Stimulated activated CD8-positive, alpha-beta memory T cell treated with anti-CD3 and anti-CD28 coated beads, Interleukin-12 subunit alpha, Interleukin-12 subunit beta, amount 100 ng/mL, for 4 hours (primary cell): Measurements from ENCODE around the gene TMEM88.
"Not testable (repeated sequence)": the region's sequence is repeated elsewhere in the genome, so short reads cannot be mapped to it uniquely, and the experiment has no call there.

ENCODE experiments used
- DNase-seq: peaks from one replicate; pipeline ENCODE4 v3.0.0-alpha.2; 2020; ENCODE audit warnings: low read depth

The TMEM88 gene

DNA sequence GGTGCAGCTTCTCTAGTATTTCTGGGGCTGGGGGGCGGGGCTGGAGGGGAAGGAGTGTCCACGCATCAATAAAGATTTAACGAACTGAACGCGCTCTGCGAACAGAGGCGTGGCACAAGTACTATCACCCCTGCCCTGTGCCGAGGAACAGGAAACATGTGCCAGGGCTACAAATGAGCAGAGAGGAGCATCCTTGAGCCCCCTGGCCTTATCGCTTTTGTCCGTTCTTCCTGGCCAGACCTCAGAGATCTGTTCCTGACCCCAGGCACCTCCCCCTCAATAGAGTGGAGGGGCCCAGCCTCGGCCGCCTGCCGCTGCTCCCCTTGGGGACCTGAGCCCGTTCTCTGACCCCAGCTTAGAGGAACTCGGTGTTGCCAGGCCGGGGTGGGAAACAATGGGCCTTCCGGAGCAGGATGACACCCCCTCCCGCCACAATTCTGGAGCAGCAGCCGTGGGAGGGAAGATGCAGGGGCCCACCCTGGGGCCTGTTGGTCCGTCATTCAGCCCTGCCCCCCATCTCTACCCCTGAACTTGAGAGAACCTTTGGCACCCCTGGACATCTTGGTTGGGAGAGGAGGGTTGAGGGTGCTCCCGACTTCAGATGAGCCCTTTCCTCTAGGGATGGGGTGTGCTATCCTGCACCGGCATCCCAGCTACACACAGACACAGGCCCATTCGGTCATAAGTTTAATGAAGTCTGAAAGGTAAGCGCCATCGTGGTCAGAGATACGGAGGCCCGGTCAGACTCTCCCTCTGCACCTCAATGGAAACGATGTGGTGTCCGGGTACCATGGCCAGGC lies 1.3 kb downstream of the TMEM88 start:
- peak; percentile 27 for DNase-seq

DNA sequence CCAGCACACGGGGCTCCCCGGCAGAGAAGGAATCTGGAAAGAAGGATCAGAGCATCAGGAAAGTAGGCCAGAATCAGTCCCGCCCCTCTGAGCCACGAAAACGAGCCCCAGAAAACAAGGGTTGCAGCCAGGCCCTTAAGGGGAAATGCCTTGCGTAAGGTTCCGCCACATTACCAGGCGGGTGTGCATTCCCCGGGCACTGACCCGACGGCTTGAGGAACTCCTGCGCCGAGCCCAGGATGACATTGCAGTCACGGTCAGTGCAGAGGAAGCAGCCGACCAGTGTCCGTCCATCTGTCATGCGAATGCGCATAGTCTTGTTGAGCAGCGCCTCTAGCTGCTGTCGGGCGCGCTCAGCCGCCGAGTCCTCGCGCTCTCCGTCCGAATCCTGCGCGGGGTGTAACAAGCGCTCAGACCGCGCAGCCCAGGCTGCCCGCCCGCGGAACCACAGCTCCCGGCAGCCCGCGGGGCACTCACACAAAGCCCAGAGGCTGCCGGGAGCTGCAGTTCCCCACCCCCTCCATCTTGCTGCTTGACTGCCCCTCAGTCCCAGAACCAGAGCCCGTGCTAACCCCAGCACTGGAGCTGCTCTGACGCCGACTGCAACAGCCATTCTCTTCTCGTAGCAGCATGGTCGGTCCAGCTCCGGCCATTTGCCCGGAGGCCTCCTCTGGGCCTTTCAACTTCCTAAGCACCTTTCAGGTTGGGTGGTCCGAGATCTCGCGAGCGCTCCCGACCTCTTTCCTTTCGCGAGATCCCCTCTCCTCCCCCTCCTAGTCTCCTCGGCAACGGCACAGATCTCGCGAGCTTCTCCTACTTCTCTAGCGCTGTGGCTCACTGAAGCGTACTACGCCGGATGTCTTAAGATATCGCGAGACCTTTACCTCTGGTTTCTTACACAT lies 2.2 kb downstream of the TMEM88 start, which contains the start of gene NAA38:
TSS of gene NAA38 (minus strand) at position 749 of the 902 bp plus-strand sequence. CDS start at position 653, 96 bp downstream.
- DNase-seq = peak; percentile 86

DNA sequence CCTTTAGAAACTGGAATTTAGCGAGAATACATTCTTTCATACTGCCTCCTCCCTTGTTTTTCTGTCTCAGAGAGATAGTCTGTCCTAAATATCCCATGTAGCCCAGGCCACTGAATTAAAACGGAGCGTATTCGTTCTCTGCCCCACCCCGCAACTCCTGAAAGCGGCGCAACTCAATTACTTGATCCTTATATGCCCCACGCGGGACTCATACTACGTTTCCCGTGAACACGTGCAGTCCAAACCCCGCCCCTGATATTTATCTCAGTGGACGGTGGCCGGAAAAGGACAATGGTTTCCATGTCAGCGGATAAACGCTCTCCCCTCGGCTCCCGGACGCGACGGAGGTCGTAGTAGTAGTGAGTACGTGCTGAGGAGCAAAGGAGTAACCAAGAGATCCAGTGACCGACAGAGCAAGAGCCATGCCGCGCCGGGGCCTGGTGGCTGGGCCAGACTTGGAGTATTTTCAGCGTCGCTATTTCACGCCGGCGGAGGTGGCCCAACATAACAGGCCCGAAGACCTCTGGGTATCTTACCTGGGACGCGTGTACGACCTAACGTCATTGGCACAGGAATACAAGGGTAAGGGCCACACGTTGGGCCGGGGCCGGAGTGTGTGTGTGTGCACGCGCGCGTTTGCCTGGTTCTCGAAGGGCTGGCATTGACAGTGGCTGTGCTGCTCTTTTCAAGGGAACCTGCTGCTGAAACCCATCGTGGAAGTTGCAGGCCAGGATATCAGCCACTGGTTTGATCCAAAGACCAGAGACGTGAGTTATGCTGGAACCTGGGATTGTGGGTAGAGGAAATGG lies 3.1 kb downstream of the TMEM88 start, which contains the start of gene CYB5D1:
TSS of gene CYB5D1 (plus strand) at position 291 of the 809 bp plus-strand sequence. CDS start at position 423, 132 bp downstream.
- DNase-seq = peak; percentile 79

DNA sequence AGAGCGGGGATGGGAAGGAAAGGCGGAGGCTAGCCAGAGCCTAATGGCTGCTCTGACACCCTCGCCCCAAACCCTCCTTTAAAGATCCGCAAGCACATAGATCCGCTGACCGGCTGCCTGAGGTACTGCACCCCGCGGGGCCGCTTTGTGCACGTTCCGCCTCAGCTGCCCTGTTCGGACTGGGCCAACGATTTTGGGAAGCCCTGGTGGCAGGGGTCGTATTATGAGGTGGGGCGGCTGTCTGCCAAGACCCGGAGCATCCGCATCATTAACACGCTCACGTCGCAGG lies 3.6 kb downstream of the TMEM88 start:
- DNase-seq = peak; percentile 17

DNA sequence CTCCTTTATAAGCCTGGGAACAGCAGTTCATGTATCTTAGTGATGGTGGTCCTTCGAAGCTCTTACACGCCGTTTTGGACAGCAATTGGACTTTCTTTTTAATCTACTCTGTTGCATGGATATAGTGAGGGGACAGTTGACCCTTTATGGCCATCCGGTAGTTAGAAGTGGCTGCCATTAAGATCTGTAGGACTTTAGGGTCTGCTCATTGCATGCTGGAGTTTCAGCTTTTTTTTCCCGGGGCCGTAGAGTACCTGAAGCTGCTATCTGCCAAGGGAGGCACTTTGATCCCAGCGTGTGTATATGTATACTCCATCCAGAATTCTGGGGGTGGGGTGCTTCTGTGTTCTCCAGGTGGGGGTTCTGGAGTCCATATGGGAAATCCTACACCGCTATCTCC lies 4.2 kb downstream of the TMEM88 start:
- DNase-seq = no peak

DNA sequence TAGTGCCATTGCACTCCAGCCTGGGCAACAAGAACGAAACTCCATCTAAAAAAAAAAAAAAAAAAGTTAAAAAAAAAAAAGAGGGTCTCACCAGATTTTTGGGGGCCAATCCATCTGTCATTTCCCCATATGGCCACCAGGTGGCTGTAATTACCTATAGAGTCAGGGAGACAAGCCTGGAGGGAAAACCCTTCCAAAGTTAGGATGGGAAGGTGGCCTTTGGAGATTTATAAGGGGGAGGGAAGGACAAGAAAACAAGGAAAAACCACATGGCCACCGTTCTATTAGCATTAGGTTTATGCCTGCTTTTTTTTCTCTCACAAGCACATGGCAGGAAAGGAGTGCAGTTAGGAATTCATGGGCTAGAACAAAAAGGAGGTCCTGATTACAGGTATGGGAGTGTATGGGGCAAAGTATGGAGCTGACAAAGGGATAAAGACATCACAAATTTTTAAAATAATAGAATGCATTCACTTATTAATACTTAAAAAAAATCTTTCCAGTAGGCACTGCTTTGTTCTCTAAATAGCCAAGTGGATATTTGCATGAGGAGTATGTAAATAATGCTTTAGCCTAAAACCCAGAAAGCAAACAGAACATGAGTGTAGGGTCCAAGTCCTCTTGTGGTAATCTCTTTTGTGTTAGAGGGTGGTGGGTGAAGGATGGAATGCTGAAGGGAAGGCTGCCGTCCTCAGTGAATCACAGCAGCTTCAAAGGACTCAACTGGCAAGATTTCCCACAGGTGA lies 8.0 kb downstream of the TMEM88 start:
- peak; percentile 10 for DNase-seq

DNA sequence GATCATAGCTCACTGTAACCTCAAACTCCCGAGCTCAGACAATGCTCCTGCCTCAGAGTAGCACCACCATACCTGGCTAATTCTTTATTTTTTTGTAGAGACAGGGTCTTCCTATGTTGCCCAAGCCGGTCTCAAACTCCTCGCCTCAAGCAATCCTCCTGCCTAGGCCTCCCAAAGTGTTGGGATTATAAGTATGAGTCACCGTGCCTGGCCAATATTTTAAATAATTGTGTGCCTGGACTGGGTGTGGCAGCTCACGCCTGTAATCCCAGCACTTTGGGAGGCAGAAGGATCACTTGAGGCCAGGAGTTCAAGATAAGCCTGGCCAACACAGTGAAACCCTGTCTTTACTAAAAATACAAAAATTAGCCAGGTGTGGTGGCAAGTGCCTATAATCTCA lies 9.5 kb downstream of the TMEM88 start:
- not testable (repeated sequence) for DNase-seq

DNA sequence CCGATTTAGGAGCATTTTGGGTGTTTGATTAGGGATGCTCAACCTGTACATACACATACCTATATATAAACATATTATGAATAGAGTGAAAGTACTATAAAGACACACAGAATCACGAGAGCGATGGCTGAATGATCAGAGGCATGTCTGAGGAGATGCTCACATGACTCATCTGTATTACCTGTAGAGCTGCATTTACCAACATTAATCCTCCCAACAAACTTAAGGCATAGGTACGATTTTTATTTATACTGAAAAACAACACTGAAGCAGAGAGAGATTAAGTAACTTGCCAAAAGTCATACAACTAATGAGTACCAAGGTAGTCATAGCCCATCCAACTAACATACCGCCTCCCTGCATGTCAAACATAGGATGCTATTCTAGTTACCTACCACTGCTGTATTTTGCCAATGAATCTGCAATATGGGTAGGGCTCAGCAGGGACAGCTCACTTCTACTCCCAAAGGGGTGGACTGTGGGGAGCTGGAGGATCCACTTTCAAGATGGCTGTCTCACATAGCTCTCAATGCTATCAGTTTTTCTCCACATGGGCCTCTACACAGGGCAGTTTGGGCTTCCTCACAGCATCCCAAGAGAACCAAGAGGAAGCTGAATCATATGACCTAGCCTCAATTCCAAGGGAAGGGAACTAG lies 10.3 kb downstream of the TMEM88 start:
- no peak for DNase-seq

DNA sequence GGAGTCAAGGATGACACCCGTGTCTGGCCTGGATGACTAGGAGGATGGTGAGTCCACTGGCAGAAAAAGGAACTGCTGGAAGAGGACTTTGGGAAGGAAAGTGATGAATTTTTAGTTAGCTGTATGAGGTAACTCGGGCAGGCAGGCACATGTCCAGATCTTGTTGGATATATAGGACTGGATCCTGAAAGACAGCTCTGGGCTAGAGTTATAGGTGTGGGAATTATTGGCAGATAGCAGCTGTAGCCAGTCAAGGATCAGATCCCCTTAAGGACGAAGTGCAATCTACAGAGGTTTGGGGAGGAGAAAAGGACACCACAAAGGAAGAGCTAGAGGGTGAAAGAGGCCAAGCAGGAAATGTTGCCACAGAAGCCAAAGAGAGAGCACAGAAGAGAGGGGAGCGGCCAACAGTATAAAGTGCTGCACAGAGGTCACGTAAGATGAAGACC lies 13.0 kb downstream of the TMEM88 start:
- DNase-seq = no peak

DNA sequence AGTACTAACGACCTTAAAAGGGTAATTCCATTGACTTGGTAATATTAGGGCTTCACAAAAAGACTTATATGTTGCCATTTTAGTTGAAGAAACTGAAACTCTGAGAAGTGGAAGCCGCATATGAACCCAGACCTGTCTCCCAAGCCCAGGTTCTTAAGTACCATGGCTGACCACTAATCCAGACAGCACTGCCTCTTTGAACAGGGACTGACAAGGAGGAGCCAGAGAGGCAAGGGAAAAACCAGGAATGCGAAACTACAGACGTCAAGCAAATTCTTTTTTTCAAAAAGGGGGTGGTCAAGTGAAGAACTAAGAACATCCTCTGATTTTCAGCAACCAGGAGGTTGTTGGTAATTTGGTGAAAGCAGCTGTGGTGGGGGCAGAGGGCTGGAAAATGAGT lies 18.2 kb downstream of the TMEM88 start:
- no peak for DNase-seq

DNA sequence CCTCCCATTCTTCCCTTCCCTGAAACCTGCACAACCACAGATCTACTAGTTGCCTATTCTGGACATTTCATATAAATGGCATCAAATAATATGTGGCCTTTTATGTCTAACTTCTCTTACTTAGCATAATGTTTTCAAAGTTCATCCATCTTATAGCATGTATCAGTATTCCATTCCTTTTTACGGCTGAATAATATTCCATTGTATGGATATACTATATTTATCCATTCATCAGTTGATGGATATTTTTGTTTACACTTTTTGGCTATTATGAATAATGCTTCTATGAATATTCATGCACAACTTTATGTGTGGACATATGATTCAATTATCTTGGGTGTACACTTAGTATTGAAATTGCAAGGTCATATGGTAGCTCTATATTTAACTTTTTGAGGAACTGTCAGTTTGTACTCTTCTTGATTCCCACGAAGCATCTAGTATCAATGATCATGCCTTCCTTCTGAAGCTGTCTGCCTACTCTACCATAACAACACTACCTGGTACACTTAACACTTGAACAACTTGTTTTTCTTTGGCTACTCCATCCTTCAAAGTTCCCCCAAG lies 21.0 kb downstream of the TMEM88 start:
- no peak for DNase-seq

DNA sequence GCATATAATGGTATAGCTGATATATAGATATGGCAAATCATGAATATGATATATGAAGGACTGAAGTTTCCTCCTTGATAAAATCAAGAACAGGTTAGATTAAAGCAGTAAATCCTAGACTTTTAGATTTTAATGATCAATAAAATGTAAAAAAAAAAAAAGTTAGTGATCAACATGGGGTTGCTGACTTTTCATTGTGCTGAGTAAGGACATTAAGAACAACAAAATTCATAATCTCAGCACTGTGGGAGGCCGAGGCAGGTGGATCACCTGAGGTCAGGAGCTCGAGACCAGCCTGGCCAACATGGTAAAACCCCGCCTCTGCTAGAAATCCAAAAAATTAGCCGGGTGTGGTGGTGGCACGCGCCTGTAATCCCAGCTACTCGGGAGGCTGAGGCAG lies 23.4 kb downstream of the TMEM88 start:
- DNase-seq = no peak

DNA sequence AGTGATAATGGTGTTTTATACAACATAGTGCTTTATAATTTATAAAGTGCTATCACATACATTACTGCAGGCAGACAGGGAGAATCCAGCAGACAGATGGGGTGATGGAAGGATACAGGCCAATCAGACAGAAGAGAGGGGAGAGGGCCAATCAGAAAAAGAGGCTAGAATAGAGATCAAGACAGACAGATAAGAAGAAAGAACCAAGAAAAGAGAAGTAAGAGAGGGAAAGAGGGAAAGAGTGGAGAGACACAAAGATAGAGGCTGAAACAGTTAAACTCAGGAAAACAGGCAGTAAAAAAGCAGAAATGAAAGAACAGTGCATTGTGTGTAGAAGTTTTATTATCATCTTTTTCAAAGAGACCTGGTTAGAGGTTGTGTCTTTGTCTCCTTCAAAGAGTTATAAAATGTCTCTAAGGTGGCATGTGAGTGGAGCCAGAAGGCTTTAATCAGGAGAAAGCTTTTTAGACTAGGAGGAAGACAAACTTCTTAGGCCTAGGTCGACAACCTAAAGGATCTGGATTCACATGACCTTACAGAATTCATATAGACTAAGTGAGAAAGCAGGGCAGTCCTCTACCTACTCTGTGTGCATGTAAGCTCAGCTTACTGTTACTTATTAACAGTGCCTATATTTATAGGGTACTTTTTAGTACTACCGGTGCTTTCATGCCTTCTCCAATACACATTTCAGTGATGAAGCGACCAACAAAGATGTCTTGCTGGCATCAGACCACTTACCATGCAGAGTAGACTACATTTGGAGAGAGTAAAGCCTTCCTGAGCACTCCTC lies 25.4 kb downstream of the TMEM88 start:
- no peak for DNase-seq

DNA sequence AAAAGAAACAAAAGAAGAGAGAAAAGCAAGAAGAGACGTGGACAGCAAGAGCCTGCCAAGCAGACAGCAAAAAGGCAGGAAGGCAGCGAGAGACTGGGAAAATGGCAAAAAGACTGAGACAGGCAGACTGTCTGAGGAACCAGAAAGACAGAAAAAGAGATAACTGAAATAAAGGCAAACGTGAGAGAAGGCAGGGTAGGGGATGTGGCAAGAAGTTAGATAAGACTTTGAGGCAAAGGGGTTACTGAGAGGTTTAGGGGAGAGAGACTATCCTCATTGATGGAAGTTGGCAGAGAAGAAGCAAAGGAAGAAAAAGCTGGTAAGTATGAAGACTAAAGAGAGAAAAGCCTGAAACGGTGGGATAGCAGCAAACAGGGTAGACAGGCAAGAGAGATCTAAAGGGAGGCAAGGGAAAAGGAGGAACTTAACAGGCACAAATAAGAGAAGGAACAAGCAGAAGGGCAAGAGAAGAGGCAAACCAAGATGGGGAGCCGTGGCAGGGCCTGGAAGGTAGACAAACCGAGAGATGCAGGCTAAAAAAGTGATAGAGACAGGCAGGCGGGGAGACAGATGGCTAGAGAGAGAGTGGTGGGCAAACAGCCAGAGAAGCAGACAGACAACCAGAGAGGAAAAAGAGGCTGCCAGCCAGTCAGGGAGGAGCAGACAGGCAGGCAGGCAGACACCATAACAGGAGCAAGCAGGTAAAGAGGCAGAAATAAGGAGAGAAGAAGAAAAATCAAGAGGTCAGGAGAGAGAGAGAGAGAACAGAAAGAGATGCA lies 26.6 kb downstream of the TMEM88 start:
- no peak for DNase-seq

DNA sequence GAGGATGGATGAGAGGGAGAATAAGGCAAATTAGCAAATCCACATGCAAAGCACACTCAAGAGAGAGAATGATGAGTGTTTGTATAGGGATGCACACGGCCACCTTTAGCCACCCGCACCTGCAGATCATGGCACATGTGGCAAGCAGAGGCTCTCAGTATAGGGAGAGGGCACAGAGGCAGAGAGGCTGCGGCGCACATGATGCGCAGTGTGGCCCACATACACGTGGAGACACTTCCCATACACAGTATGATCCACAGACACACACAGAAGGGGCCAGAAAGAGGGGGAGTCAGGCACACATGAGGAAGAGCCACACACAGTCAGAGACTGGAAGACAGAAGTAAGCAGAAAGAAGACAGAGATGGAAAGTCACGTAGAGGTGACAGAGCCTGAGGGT lies 27.2 kb downstream of the TMEM88 start:
- no peak for DNase-seq

DNA sequence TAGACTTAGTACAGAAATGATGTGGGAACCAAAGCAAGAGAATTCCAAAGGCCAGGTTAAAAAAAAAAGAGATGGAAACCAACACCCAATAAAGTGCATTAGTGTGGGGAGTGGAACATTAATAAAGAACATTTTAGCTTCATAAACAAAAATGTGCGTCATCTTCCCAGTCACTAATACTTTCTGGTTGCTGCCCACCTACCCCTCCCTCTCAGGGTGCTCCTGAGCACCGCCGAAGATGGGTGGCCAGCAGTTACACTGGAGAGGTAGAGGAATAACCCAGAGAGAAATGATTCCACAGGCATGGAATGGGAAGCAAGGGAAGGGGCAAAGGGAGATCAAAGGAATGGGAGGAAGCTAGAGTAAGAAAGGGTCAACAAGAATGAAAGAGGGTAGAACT lies 27.8 kb downstream of the TMEM88 start:
- DNase-seq = no peak

DNA sequence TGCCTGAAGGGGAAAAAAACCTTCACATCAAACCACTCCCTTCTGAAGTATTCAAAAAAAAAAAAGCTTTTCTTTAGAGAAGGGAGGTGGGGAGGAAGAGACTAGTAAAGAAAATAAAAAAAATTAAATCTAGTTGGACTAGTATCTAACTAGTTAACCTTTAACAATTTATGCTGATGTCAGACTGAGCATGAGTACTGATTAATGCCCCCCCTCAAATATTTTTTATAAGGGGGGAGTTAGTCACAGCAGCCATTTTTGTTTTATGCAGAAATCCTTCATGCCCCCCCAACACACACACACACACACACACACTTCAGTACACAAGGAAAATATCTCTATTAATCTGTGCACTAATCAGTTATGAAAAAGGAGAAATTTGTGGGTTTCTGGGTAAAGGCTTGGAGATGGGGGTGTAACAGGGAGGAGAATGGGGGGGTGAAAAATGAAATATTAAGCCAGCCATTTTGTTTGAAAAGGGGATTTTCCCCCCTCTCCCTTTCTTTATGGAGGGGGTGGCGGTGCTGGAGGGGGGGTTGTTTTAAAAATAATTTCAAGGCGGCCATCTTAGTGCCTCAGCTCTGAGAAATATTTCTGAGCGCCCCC lies 29.0 kb downstream of the TMEM88 start:
- DNase-seq = no peak

DNA sequence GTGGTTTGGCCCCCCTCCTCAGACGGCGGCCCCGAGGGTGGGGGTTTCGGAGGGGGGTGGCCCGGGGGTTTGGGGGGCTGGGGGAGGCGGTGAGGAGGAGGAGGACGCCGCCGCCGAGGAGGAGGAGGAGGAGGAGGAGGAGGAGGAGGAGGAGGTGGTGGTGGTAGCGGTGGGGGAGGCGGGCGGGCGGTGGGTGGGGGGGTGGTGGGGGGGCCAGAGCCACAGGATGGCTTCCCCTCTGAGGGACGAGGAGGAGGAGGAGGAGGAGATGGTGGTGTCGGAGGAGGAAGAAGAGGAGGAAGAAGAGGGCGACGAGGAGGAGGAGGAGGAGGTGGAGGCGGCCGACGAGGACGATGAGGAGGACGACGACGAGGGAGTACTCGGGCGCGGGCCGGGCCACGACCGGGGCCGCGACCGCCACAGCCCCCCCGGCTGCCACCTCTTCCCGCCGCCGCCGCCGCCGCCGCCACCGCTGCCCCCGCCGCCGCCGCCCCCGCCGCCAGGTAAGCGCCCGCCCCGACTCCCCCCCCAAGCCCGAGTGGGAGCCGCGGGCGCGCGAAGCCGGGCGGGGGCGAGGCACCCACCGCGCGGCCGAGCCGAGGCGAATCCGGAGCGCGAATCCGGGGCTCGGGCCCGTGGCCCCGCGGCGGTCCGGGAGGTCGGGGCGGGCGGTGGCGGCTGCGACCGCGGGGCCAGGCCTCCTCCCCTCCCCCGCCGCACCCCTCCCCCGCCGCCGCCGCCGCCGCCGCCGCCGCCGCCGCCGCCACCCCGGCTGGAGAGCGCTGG lies 29.9 kb downstream of the TMEM88 start:
- peak; percentile 57 for DNase-seq
